Stromal cell of bone marrow (primary cell): ENCODE results near the gene SLC36A4.
"Not testable (repeated sequence)": the region's sequence is repeated elsewhere in the genome, so short reads cannot be mapped to it uniquely, and the experiment has no call there.

ENCODE experiments used
- DNase-seq: peaks from one replicate; pipeline ENCODE4 v3.0.0-alpha.2; 2012; ENCODE audit warnings: low read depth

The SLC36A4 gene

DNA sequence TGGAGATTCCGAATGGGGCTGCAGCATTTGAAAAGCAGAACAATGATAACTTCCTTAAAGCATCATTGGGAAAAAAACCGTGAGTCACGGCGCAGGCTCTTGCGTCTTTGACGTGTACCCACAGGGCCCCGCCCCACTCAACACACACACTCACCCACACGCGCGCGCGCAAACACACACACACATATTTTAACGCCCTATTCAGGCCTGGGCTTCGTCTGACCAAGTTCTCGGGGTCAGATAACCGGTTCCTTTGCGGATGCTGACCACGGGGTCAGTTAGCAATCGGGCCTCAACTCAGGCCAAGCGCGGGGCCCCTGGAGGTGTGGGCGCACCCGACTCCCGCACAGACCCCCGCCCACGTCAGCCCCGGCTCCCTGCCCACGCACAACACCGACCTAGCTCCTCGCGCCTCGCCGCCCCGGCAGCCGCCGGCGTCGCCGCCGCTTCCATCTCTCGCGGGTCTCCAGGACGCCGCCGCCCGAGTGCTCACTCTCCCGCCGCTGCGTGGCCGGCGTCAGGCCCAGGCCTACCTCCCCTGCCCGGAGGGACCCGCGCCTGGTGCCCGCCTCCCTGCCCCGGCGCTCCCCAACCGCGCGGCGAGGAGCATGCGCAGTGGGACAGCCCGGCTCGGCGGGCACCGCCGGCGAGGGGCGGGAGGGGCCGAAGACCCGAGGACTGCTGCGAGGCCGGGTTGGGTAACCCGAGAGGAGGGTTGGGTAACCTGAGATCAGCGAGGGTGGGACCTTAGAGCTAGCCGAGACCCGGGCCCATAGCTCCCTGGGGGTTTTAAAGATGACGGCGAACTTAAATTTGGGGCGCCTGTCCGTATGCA is at the start of gene SLC36A4:
SLC36A4 (minus strand) TSS at position 612 of the 835 bp plus-strand sequence; CDS start at position 453, 159 bp downstream.
- peak; percentile 92 for DNase-seq

DNA sequence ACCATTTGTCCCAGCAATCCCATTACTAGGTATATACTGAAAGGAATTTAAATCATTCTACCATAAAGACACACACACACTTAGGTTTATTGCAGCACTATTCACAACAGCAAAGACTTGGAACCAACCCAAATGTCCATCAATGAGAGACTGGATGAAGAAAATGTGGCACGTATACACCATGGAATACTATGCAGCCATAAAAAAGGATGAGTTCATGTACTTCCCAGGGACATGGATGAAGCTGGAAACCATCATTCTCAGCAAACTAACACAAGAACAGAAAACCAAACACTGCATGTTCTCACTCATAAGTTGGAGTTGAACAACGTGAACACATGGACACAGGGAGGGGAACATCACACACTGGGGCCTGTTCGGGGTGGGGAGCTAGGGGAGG is 49.0 kb upstream of the SLC36A4 start:
- DNase-seq = not testable (repeated sequence)

DNA sequence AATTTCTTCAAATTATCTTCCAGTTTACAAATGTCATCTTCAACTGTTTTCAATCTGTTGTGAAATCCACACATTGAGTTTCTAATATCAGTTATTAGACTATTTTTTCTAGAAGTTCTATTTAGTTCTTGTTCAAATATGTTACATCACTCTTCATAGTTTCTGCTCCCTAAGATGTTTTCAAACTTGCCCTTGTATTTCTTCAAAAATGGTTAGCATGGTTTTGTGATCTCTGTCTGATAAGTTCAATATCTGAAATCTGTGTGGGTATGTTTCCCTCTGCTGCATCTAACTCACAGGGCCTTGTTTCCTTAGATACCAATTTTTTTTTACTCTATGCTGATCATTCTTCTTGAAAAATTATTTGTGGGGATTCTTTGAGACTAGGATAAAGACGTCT is 46.2 kb upstream of the SLC36A4 start:
- no peak for DNase-seq

- DNase-seq = no peak
These were observed 42.2 kb upstream of the SLC36A4 start for GRCh38 chr11:93239966-93240365.

GRCh38 chr11:93238956-93239355 is 41.2 kb upstream of the SLC36A4 start:
- DNase-seq = no peak

DNA sequence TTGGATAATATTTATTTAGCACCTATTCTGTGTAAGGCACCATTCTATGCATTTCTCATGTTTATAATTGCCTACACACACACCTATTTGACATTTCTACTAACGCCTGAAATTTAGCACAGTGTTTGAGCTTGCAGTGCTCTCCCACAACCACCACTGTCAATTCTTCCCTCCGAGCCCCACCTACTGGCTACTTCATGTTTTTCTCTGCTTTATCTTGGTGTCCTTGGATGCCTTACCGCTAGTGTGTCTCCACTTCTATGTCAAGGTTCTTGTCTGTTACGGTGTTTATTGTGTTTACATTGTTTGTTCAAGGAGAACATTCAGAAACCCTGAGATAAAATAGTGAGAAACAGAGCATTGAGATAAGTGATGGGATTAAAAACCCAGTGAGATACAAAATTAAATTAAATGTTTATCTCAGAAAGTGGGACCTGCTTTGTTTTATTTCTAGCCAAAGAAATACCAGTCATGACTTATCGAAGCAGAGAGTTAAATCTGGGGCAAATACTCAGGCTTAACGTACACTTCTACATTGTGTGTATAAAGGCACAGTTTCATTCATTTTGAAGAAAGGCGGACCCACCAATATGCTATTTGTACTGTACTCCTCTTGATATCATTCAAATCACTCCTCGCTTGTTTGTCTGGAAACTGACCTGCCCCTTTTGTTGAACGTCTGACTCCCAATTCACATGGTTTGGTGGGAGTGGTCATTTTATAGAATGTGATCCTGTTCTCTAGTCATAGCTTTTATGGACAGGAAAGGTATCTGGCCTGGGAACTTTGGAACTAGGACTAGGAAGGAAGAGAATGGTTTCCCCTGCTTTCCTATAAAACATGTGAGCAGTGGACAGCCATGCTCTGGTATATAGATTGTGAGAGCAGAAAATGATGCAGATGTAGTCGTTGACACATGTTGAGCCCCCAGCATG is 39.2 kb upstream of the SLC36A4 start:
- peak; percentile 25 for DNase-seq

DNA sequence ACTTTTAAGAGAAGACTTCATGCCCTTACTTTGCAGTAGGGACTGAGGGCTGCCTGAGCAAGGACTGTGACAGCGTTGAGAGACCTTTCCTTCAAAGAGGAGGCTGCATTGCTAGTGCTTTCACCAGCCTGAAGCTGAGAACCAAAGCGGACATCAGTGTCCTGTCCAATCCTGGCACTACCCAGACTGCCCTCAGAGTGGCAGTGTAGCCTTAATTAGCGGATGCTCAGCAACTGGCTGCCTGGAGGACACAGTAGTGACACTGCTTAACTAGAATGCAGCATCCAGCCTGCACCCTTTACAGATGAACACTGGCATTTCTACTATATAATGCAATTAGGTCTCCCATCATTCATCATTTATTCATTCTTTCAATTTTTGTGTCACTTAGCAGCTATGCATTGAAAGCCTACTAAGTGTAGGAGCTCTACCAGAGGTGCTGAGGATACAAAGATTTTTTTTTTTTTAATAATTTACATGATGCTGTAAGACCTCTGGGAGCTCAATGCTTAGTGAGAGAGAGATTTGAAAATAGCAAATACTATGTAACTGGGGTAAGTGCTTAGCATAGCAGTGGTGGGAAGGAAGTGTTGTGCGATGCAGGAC is 36.9 kb upstream of the SLC36A4 start:
- DNase-seq = peak; percentile 61

DNA sequence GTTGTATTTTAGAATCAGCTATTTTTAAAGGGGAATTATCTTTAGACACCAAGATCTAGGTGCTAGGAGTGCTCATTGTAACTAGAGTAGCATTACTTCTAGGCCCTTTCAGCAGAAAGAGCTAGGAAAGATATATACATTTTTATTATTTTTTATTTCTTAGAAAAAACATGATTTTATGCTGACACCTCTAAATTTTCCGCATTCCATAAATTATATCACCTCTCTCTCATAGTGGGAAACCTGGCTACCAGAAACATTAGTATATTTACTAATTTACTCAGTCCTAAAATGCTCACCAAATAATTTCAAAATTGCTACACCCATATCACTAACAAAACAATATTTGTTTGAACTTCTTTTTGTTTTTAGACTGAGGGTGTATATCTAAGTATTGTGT is 32.1 kb upstream of the SLC36A4 start:
- DNase-seq = no peak

GRCh38 chr11:93225662-93226061 is 27.9 kb upstream of the SLC36A4 start:
- no peak for DNase-seq

DNA sequence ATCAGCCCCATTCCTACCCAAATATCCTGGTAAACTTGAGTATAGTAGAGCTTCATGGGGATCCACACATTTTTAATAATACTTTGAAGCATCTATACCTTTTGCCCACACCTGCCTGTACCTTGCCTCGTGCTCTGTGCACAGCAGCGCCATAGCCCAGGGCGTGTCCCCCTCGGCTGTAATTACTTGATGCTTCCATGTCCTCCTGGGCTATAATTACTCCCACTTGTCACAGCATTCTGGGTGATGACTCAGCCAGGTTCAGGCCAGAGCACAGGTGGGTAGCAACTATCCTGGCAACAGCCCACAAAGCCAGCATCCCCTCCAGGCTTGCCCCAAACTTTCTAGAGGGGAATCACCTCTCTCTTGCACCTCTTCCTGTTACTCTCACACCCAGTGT is 23.7 kb upstream of the SLC36A4 start:
- no peak for DNase-seq

DNA sequence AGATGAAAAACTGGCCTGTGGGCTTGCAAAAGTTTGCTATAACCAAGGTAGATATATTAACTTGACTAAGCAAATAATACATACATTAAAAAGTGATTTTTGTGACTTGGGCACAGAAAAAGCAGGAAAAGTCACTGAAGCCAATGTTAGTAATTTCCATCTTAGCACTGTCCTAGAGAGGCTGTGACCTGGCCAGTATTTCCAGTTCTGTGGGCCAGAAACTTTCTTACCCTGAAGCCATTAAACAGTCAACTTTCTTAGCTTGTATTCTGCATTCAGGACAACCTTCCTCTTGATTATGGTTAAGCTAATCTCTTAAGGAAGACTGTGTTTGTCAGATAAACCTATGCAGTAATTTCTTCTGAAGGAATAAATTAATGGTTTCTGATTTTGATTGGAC is 22.3 kb upstream of the SLC36A4 start:
- no peak for DNase-seq

- no peak for DNase-seq
These were observed 21.6 kb upstream of the SLC36A4 start for GRCh38 chr11:93219440-93219839.

GRCh38 chr11:93216511-93217101 is 18.8 kb upstream of the SLC36A4 start:
- no peak for DNase-seq

- DNase-seq = no peak
These were observed 15.8 kb upstream of the SLC36A4 start for GRCh38 chr11:93213622-93214021.

GRCh38 chr11:93212094-93212493 is 14.3 kb upstream of the SLC36A4 start:
- DNase-seq = no peak

- DNase-seq = no peak
These were observed 11.7 kb upstream of the SLC36A4 start for GRCh38 chr11:93209466-93209865.

GRCh38 chr11:93208663-93209270 is 11.0 kb upstream of the SLC36A4 start:
- no peak for DNase-seq

DNA sequence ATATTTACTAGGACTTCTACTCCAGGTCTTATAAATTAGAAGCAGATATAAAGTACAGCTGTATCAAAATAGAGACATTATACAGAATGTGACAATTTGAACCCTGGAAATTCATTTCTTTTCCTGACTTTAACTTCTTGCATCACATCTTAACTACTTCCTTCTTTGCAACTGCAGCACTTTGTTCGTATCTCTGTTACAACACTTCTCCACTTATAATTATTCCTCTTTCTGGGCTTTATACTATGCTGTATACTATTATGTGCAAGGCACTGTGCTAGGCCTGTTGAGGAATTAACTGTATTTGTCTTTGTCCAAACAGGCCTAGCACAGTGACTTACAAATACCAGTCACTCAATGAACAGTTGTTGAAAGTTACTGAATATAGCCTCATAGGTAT is 1.8 kb upstream of the SLC36A4 start:
- DNase-seq = no peak

DNA sequence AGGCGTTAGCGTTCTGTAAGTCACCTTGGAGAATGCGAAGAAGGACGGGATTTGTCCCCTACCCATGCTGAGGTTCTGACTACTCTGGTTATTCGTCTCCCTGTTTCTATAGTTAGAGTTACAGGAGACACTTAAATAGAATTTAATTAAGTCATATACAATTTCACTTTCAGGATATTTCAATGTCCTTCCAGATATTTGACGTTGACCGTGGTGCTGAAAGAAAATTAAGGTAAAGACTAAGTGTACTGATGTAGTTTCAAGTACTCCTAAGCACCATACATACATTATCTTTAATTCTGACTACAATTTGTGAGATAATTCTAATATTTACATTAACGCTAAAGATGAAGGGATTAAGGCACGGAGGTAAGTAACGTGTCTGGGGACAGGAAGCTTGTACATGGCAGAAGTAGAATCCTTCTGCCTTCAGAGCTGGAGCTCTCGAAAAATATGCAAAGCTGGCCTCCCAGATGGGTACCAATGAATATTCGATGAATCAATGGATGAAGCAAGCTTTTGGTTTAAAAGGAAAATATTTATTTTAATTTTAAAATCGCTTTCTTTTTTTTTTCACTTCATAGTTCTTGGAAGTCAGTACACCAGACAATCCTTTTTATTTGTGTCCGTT is 539 bp upstream of the SLC36A4 start:
- DNase-seq = peak; percentile 6

DNA sequence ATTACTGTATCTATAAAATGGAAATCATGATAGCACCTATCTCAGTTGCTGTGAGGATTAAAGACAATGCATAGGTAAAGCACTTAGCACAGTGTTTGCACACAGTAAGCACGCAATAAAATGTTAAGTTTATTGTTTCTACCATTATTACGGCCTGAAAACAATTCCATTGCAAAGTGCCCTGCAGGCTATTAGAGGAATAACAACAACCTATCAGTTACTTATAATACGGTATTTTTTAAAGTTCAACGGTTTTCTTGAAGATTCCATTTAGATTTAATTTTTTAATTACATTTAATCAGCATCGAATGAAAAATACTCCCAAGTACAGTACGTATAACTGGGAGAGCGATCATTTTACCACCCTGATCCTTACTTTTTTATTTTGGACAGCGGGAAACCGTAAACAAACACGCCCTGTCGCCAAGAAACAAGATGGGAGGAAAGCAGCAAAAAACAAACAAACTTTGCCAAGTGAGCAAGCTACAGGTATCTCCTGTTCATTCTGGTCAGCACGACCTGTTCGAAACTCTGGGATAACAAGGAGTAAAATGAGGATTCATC is 893 bp downstream of the SLC36A4 start:
- DNase-seq = peak; percentile 3
